ENCODE results near the gene SEPSECS.
"Not testable (repeated sequence)": the region's sequence is repeated elsewhere in the genome, so short reads cannot be mapped to it uniquely, and the experiment has no call there.

The SEPSECS gene

GRCh38 chr4:25095837-25096236 is 64.4 kb downstream of the SEPSECS start:
- Histone ChIP-seq H3K4me3 (no peak overlapping the region), H3K27ac (no peak overlapping the region)

- H3K4me3 ChIP-seq = no peak overlapping the region
- H3K27ac ChIP-seq = no peak overlapping the region
Observed at GRCh38 chr4:25092139-25092538, 68.1 kb downstream of the SEPSECS start.

- Histone ChIP-seq H3K4me3 (no peak overlapping the region), H3K27ac (no peak overlapping the region)
Observed at GRCh38 chr4:25090516-25090915, 69.7 kb downstream of the SEPSECS start.

GRCh38 chr4:25089051-25089763 is 71.0 kb downstream of the SEPSECS start:
- H3K27ac ChIP-seq = no peak overlapping the region
- no peak overlapping the region for H3K4me3 ChIP-seq

GRCh38 chr4:25088093-25088952 is 71.9 kb downstream of the SEPSECS start:
- Histone ChIP-seq H3K27ac (no peak overlapping the region), H3K4me3 (no peak overlapping the region)

GRCh38 chr4:25085671-25086070 is 74.6 kb downstream of the SEPSECS start:
- Histone ChIP-seq H3K4me3 (no peak overlapping the region), H3K27ac (no peak overlapping the region)

- not testable (repeated sequence) for H3K4me3 ChIP-seq, H3K27ac ChIP-seq
Observed at GRCh38 chr4:25083441-25083840, 76.8 kb downstream of the SEPSECS start.

- Histone ChIP-seq H3K27ac (no peak overlapping the region), H3K4me3 (no peak overlapping the region)
Observed at GRCh38 chr4:25081866-25082471, 78.3 kb downstream of the SEPSECS start.

GRCh38 chr4:25080571-25080970 is 79.7 kb downstream of the SEPSECS start:
- H3K27ac ChIP-seq = no peak overlapping the region
- no peak overlapping the region for H3K4me3 ChIP-seq

GRCh38 chr4:25078523-25078922 is 81.7 kb downstream of the SEPSECS start:
- no peak overlapping the region for H3K27ac ChIP-seq
- H3K4me3 ChIP-seq = no peak overlapping the region

GRCh38 chr4:25076625-25077398 is 83.4 kb downstream of the SEPSECS start:
- Histone ChIP-seq H3K27ac (no peak overlapping the region), H3K4me3 (no peak overlapping the region)

GRCh38 chr4:25075851-25076250 is 84.4 kb downstream of the SEPSECS start:
- H3K4me3 ChIP-seq = no peak overlapping the region
- H3K27ac ChIP-seq = no peak overlapping the region

GRCh38 chr4:25075129-25075528 is 85.1 kb downstream of the SEPSECS start:
- Histone ChIP-seq H3K4me3 (no peak overlapping the region), H3K27ac (no peak overlapping the region)

GRCh38 chr4:25070545-25070944 is 89.7 kb downstream of the SEPSECS start:
- Histone ChIP-seq H3K4me3 (no peak overlapping the region), H3K27ac (no peak overlapping the region)
